ENCODE results near the gene LRP10.
"Not testable (repeated sequence)": the region's sequence is repeated elsewhere in the genome, so short reads cannot be mapped to it uniquely, and the experiment has no call there.

The LRP10 gene

DNA sequence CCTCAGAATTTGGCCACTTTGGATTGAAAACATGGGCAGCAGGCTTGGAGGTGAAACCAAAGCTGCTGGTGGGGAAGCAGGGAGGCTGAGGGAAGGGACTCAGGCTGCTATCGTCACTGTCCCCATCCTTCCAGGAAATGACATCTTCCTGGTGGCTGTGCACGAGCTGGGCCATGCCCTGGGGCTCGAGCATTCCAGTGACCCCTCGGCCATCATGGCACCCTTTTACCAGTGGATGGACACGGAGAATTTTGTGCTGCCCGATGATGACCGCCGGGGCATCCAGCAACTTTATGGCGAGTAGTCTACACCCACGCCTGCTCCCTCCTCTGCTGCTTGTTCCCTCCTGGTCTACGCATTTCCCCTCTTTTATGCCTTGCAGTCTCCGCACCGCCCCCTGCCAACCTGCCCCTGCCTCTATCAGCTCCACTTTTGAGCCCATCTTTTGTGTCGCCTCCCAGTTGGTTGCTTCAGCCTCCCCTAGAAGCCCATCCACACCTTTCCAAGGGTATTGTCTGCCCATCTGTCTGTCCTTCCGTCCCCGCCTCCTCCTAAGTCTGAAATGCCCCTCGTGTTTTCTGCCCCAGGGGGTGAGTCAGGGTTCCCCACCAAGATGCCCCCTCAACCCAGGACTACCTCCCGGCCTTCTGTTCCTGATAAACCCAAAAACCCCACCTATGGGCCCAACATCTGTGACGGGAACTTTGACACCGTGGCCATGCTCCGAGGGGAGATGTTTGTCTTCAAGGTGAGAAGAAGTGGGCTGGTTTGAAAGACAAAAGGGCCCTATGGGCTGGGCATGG, 28.2 kb upstream of the LRP10 start:
- no peak for DNase-seq

DNA sequence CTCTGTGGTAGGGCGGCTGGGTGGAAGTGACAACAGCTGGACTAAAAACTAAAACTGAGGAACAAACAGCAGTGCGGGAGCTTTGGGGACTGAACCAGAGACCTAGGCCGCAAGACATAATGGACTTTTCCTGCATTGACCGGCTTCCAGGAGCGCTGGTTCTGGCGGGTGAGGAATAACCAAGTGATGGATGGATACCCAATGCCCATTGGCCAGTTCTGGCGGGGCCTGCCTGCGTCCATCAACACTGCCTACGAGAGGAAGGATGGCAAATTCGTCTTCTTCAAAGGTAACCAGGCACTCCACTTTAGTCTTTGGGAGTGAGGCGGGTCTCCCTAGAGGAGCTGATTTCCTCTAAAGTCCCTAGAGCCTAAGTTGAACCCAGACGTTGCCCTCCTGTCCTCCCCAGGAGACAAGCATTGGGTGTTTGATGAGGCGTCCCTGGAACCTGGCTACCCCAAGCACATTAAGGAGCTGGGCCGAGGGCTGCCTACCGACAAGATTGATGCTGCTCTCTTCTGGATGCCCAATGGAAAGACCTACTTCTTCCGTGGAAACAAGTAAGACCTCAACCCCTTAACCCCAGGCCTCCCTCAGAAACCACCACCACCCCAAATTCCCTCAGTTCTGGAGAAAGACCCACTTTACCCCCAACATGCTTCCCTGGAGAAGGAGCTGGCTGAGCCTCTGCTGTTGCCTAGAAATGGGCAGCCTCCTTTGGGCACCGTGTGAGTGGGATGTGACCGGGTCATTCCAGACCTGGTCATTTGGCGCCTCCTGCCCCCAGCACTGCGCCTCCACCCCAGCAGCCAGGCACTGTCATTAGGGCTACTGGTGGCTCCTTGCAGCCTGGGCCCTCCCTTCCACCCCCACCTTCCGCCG, 27.1 kb upstream of the LRP10 start:
- DNase-seq: no peak

DNA sequence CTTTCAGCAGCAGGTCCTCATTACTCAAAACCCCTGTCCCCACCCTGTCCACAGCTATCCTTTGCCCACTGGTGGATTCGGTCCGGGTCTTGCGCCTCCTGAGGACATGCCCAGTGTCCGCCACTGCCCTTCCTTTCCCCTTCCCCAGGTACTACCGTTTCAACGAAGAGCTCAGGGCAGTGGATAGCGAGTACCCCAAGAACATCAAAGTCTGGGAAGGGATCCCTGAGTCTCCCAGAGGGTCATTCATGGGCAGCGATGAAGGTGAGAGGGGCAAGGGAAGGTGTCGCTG, 26.5 kb upstream of the LRP10 start:
- no peak for DNase-seq

DNA sequence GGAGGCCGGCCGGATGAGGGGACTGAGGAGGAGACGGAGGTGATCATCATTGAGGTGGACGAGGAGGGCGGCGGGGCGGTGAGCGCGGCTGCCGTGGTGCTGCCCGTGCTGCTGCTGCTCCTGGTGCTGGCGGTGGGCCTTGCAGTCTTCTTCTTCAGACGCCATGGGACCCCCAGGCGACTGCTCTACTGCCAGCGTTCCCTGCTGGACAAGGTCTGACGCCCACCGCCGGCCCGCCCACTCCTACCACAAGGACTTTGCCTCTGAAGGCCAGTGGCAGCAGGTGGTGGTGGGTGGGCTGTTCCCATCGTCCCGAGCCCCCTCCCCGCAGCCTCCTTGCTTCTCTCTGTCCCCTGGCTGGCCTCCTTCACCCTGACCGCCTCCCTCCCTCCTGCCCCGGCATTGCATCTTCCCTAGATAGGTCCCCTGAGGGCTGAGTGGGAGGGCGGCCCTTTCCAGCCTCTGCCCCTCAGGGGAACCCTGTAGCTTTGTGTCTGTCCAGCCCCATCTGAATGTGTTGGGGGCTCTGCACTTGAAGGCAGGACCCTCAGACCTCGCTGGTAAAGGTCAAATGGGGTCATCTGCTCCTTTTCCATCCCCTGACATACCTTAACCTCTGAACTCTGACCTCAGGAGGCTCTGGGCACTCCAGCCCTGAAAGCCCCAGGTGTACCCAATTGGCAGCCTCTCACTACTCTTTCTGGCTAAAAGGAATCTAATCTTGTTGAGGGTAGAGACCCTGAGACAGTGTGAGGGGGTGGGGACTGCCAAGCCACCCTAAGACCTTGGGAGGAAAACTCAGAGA, 25.5 kb upstream of the LRP10 start:
- no peak for DNase-seq

DNA sequence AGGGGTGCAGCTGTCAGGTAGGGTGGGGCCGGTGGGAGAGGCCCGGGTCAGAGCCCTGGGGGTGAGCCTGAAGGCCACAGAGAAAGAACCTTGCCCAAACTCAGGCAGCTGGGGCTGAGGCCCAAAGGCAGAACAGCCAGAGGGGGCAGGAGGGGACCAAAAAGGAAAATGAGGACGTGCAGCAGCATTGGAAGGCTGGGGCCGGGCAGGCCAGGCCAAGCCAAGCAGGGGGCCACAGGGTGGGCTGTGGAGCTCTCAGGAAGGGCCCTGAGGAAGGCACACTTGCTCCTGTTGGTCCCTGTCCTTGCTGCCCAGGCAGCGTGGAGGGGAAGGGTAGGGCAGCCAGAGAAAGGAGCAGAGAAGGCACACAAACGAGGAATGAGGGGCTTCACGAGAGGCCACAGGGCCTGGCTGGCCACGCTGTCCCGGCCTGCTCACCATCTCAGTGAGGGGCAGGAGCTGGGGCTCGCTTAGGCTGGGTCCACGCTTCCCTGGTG, 24.7 kb upstream of the LRP10 start:
- DNase-seq: no peak

DNA sequence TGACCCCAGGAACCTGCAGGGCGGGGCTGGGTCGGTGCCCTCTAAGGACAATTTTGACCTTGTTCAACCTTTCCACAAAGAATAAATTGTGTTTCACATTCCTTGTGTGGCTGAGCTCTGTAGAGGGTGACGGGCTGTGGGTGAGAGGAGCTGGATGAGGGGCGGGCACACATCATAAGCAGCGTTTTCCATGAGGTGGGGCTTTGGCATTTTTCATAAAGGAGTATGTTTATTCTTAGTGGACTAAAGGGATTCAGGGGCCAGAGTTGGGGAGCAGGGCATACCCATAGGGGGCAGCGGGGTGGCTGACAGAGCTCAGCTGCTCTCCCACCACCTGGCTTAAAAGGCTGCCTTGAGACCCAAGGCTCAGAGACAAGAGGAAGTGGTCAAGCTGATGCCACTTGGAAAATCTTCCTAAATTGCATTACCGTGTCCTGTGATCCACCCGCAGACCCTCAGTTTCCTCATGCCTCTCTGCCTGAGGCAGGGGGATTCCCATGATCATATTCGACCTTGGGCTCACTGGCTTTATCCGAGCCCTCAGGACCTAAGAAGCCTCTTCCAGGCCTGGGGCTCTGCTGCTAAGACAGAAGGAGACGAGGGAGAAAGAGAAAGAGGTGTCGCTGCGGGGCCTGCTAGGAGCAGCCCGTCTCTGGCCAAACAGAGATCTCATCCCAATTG, 23.7 kb upstream of the LRP10 start:
- no peak for DNase-seq

DNA sequence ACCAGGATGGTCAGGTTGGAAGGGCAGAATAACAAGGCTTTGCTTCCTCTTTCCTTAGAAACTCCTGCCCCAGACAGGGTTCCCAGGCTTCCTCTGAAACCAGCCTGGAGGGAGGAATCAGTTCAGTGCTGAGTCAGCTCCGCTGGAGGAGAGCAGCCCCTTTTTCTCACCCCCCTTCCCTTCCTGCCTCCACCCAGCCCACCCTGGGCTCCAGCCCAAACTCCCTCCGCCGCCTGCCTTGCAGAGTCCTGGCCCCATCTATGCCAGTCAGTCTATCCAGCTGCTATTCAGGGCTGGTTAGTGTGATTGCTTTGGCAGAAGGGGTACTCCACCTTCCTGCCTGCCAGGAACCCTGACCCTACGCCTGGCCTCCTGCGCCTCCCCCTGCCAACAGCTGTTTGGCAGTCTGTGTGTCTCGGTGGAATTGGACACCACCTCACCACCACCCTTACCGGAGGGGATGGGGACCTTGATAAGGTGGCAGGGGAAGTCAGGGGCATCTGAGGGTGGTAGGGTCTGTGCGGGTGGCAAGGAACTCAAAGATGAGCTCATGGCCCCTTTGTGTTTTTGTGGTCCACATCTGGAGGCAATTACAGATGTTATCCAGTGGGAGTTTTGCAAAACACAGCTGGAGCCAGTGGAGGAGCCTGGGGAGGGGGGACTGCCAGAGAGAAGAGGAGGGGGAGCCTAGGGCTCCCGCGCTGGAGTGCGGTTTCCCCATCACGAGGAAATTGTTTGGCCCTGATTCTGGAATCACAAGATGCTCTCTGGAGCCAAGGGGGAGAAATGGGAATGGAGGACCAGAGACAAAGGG, 23.0 kb upstream of the LRP10 start:
- no peak for DNase-seq

DNA sequence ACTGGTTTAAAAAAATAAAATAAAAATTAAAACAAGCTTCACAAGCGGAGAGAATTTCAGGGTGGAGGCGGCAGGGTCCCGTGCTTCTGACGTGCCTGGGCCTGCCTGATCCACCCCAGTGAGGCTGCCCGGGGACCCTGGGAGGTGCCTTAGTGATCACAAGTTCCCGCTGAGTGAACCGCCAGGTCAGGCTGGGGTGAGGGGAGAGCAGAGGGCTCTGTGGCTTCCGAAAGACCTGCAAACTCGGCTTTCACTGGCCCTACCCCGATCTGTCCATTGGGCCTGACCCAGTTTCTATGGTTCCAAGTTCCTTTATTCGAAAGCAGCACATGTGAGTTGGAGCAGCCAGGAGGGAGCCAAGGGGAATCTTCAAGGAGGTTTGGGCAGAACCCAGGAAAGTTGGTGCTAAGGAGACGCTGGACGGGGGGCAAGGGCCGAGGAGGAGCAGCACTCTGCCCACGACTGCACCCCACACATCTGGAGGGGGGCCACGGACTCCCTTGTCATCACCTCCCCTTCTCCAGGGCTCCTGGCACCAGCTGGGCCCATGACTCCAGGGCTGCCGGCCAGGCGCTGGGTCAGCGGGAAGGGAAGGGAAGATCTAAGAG, 22.2 kb upstream of the LRP10 start:
- DNase-seq: no peak

DNA sequence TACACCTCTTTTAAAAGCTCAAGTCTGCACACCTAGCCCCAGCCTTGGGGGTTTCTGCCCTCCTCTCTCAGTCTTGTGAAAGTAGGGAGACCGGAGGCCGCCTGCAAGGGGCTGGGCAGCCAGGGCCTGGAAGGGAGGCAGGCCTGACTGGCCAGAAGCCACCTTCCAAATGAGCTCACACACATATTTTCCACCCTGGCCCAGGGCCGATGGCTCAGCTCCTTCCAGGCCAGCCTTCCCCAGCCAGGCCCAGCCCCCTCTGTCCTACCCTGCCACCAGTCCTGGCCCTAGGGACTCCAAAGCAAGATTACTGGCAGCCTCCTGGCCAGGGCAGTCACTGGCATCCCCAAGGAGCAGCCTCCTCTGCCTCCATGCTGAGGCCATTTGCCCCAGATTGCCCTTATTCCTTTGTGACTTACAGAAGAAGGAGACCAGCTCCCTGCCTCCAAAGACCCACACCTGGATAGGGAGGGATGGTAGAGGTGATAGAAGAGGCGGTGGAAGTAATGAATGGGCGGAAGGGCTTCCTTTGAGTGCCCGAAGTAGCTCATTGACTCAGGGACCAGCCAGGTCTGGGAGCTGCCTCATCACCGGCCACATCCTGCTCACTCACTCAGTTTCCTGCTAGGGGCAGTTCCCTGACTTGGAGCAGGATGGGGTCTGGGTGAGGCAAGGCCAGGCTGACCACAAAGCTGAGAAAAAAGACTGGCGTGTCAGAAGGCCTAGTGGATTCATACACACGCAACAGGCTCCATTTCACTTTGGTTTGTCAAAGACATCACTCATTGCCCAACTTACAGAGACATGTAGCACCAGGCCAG, 20.4 kb upstream of the LRP10 start:
- no peak for DNase-seq

DNA sequence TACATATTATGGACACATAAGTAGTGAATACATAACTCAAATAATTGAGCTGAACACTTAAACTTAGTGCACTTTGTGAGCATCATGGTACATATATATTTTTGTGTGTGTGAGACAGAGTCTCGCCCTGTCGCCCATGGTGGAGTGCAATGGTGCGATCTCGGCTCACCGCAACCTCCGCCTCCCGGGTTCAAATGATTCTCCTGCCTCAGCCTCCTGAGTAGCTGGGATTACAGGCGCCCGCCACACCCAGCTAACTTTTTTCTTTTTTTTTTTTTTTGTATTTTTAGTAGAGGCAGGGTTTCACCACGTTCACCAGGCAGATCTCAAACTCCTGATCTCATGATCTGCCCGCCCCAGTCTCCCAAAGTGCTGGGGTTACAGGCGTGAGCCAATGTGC, 19.4 kb upstream of the LRP10 start:
- DNase-seq: not testable (repeated sequence)

DNA sequence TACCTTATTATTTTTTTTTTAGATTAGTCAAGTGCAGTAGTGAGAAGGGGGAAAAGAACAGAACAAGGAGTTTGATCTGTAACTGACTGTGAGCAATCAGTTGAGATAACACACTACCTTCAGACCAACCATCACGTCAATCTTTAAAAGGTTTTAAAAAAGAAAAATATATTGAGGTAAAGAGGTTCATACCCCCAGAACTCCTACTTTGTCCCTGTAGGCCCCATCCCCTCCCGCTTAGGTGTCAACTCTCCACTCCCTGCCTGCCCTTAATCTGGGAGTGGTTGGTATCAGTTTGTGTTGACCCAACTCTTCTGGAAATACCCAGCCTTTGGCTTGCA, 19.0 kb upstream of the LRP10 start:
- no peak for DNase-seq

DNA sequence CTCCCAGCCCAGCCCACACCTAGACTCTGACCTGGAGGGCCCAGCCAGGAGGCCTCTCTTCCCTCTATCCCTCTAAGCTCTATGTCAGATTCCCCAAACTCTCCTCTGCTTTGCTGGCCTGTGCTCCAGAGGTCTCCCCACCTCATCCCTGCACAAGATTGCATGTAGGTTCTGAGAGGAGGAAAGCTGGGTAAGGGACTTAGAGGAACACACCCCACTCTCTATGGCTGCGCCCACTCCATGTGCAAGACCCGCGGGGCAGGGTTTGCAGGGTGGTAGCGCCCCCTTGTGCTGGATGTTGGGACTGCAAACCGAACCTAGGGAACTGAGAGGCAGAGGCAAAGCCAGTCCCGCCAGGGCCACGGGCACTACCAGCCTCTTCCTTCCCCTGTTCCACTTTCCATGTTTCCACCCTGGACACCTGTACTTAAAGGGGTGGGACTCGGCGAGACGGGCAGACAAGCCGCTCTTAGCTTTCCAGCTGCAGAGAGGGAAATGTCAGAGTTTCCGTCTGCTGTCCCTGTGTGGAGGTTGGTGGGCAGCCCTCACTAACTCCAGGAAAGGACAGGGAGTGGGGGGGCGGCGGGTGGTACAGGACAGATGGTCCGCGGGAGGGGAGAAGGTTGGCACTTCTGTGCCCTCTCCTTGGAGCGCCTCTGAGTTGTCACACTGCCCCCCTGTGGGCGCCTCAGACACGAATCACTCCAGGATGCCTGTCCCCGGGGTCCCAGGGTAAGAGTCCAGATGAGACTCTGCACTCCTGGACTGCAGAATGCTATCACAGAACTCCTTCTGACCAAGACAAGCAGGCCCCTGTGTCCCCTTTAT, 18.4 kb upstream of the LRP10 start:
- peak; percentile 77 for DNase-seq

DNA sequence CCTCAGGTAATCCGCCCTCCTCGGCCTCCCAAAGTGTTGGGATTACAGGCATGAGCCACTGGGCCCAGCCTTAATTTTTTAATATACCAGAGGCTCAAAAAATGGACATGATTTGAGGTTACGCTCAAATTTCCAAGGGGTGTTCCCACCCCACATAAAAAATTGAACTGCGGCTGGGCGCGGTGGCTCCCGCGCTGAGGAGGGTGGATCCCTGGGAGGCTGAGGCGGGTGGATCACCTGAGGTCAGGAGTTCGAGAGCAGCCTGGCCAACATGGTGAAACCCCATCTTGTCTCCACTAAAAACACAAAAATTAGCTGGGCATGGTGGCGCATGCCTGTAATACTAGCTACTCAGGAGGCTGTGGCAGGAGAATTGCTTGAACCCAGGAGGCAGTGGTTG, 17.2 kb upstream of the LRP10 start:
- not testable (repeated sequence) for DNase-seq

DNA sequence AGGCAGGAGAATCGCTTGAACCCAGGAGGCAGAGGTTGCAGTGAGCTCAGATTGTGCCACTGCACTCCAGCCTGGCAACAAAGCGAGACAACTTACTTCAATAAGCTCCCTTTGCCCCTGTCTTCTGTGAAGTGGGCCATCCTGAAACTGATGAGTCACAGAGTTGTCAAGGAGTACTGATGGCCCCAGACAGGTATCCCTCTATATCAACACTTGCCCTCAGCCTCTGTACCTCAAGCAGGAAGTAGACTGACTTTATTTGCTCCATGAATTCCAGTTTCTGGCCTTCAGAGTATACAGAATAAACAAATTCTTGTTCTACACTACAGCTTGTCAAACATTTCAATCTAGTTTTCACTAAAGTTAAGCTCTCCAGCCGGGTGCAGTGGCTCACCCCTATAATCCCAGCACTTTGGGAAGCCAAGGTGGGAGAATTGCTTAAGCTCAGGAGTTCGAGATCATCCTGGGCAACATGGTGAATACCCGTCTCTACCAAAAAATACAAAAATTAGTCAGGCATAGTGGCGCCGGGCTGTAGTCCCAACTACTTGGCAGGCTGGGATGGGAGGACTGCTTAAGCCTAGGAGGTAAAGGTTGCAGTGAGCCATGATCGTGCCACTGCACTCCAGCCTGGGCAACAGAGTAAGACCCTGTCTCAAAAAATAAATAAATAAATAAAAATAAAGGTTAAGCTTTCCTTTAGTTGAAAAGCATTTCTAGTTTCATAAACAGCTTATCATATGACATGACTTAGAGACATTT, 16.4 kb upstream of the LRP10 start:
- DNase-seq: no peak

DNA sequence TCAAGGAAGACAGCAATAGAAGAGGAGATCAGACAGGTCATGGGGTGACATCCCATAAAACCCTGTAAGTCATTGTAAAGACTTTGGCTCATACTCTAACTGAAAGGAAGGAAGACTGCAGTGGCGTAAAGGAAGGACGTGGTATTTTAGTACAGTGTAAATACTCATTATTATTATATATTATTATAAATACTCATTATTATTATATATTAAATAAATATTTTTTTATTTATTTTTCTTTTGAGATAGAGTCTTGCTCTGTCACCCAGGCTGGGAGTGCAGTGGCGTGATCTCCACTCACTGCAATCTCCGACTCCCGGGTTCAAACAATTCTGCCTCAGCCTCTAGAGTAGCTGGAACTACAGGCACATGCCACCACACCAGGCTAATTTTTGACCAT, 15.1 kb upstream of the LRP10 start:
- DNase-seq: no peak

DNA sequence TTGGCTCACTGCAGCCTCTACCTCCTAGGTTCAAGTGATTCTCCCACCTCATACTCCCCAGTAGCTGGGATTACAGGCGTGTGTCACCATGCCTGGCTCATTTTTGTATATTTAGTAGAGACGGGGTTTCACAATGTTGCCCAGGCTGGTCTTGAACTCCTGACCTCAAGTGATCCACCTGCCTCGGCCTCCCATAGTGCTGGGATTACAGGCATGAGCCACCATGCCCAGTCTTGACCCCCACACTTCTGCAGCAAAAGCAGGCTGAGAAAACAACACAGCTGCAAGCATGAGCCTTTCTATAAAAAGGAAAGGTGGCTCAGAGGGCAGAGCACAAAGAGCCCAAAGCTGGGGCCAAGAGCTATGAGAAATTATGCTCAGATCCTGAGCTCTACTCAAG, 11.2 kb upstream of the LRP10 start:
- DNase-seq: not testable (repeated sequence)

DNA sequence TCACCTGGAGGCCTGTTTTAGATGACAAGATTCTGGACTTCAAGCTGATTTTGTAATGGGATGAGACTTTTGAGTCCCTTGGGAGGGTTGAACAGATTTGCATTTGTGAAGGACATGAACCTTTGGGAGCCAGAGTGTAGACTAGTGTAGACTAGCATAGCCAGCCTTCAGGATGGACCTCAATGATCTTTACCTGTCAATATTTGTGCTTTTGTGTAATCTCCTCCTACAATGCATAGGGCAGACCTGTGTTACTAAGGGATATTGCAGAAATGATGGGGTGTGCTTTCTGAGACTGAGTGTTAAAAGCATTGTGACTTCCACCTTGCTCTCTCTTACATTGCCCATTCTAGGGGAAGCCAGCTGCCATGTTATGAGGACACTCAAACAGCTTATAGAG, 9.9 kb upstream of the LRP10 start:
- no peak for DNase-seq

DNA sequence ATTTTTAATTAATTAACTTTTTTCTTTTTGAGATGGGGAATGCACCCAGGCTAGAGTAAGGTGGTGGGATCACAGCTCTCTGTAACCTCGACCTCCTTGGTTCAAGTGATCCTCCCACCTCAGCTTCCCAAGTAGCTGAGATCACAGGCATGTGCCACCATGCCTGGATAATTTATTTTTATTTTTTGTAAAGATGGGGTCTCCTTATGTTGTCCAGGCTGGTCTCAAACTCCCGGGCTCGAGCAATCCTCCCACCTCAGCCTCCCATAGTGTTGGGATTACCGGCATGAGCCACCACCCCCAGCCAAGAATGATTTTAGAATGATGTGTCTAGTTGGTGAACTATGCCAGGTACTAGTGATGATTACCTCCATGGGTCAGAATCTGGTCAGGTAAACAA, 6.6 kb upstream of the LRP10 start:
- DNase-seq: no peak

Data from kidney glomerular epithelial cell (primary cell).